Natural killer cell (primary cell): ENCODE data around the gene NBL1. TPM values are rescaled to one million over a fixed set of nuclear protein-coding genes. Genes with fewer than 3 reads are reported as not detected.

Experiments used
- ATAC-seq, 3 donors: fragments of 150-1000 bp in 2 of 3; fragments of 200-7000 bp in 1 of 3; cut with Tn5 transposase; 1 replicate in 1 of 3; 2 replicates in 2 of 3; pipeline ENCODE4 v1.10.0; 2021; ENCODE audit warnings: mild to moderate bottlenecking in 2 of 3, moderate library complexity in 2 of 3
- DNase-seq, 2 donors: peaks; one replicate each; pipeline versions ENCODE4 v3.0.0 to v3.0.0-alpha.2; 2013 to 2021; ENCODE audit warnings: mixed read lengths in 1 of 2
- H3K27ac ChIP-seq: one replicate; pipeline ENCODE4 v1.5.1; 2013; ENCODE audit warnings: mild to moderate bottlenecking, low read length
- H3K27me3 ChIP-seq: one replicate; pipeline ENCODE4 v1.6.1; 2013; ENCODE audit warnings: low read length; ENCODE audit not compliant: control insufficient read depth, insufficient read depth
- H3K36me3 ChIP-seq: one replicate; pipeline ENCODE4 v1.6.1; 2013; ENCODE audit warnings: low read length; ENCODE audit not compliant: control insufficient read depth, insufficient read depth
- H3K4me1 ChIP-seq: one replicate; pipeline ENCODE4 v1.6.1; 2013; ENCODE audit warnings: low read length; ENCODE audit not compliant: control insufficient read depth, insufficient read depth
- H3K4me3 ChIP-seq: one replicate; pipeline ENCODE4 v1.5.1; 2013; ENCODE audit warnings: low read length
- H3K9me3 ChIP-seq: one replicate; pipeline ENCODE4 v1.6.1; 2013; ENCODE audit warnings: low read length; ENCODE audit not compliant: control insufficient read depth, insufficient read depth
- H3K27ac Mint-ChIP-seq, 2 donors: one replicate each; pipeline ENCODE4 v1.8.0; 2022; ENCODE audit warnings: mild to moderate bottlenecking in 2 of 2, mixed read lengths in 2 of 2, moderate library complexity in 1 of 2
- H3K27me3 Mint-ChIP-seq, 2 donors: one replicate each; pipeline ENCODE4 v1.8.0; 2022; ENCODE audit warnings: low read depth in 2 of 2, mixed read lengths in 2 of 2
- H3K36me3 Mint-ChIP-seq: one replicate; pipeline ENCODE4 v1.8.0; 2022; ENCODE audit warnings: mixed read lengths
- H3K4me1 Mint-ChIP-seq, 2 donors: one replicate each; pipeline ENCODE4 v1.8.0; 2022; ENCODE audit warnings: mixed read lengths in 2 of 2
- H3K4me3 Mint-ChIP-seq: one replicate; pipeline ENCODE4 v1.8.0; 2022; ENCODE audit warnings: mild to moderate bottlenecking, moderate library complexity, mixed read lengths
- H3K9me3 Mint-ChIP-seq, 2 donors: one replicate each; pipeline ENCODE4 v1.8.0; 2022; ENCODE audit warnings: mixed read lengths in 2 of 2
- WGBS: methylation state at CpG from one replicate; pipeline ENCODE4 v1.1.7; 2013; ENCODE audit warnings: missing lambda C conversion rate; ENCODE audit not compliant: insufficient coverage; 5-methylcytosine and 5-hydroxymethylcytosine counted together
- intact Hi-C: fragments of 100-400 bp; cut with micrococcal nuclease; formaldehyde crosslinking; loops from one replicate; pipeline ENCODE4 v1.14.2; 2022
- total RNA-seq, 4 donors: library from RNA; stranded (reverse); fragments of 120-200 nt in 1 of 4; gene quantifications; one replicate each; pipeline versions ENCODE4 v1.2.3 to v1.2.4, GENCODE V29; 2013 to 2022
- TF ChIP-seq, protein P1 (sequence below): fragments of 200-600 bp; IDR thresholded peaks from one replicate; pipeline ENCODE4 v1.8.0; 2022; ENCODE audit warnings: antibody characterized with exemption

The NBL1 gene
- total RNA-seq, 3 donors from 2014 or later (not counting 1 experiment from before 2014, with no cell fraction given) = 10.7 to 18.4 (median 11.4) TPM

DNA sequence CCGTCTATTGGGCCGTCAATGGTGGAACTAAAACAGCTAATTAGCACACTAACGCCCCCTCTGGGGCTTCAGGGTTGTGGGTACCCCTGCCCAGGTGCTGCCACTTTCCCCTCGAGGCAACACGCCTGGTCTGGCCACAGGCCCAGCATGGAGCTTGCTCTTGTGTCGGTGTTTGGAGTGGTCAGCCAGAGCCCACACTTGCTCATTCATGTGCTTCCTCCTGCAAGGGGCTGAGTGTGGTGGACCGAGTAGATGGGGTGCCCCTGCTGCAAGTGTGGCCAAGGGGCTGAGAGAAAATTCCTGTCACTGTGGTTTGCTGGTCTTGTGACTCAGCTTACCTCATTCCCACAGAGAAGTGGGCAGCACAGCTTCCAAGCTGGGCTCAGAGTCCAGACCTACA, 46.2 kb downstream of the NBL1 start:
- WGBS = 92% methylated on average over 7 of the region's 7 CpGs
- Mint-ChIP-seq H3K4me3 (no peak overlapping the region), H3K27me3 (no peaks in the 10 kb centered on the region)

DNA sequence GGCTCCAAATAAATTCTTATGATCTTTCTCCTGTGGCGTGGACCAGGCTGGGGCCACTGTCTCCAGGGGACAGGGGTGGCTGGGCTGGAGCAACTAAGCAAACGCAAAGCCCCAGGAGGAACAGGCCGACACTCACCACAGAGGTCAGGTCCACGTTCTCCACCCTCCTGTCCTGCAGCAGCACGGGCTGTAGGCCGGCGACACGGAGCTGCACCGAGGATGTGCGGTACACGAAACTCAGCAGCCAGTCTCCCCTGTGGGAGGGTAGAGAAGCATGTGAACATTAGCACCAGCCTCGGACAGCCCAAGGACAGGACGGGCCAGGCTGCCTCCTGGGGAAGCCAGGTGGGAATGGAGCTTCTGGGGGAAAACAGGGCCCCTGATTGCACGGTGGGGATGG, 50.2 kb downstream of the NBL1 start:
- H3K9me3 ChIP-seq = peaks cover 6% of the 10 kb centered on the region
- no peak overlapping the region for H3K27ac Mint-ChIP-seq
- peaks cover 6% of the 10 kb centered on the region for H3K36me3 ChIP-seq
- H3K9me3 Mint-ChIP-seq = no peaks in the 10 kb centered on the region
- no peaks in the 10 kb centered on the region for H3K36me3 Mint-ChIP-seq
- peaks cover 11% of the 10 kb centered on the region for H3K4me1 ChIP-seq
- DNase-seq (no peak), ATAC-seq (no peak)
- H3K4me3 ChIP-seq = no peak overlapping the region
- H3K27me3 ChIP-seq = no peaks in the 10 kb centered on the region
- intact Hi-C loops = no loop called here
- no peak overlapping the region for H3K27ac ChIP-seq
- no peaks in the 10 kb centered on the region for H3K27me3 Mint-ChIP-seq
- WGBS = 89% methylated on average over 14 of the region's 14 CpGs
- no peak overlapping the region for H3K4me3 Mint-ChIP-seq
- TF ChIP-seq, protein P1, sequence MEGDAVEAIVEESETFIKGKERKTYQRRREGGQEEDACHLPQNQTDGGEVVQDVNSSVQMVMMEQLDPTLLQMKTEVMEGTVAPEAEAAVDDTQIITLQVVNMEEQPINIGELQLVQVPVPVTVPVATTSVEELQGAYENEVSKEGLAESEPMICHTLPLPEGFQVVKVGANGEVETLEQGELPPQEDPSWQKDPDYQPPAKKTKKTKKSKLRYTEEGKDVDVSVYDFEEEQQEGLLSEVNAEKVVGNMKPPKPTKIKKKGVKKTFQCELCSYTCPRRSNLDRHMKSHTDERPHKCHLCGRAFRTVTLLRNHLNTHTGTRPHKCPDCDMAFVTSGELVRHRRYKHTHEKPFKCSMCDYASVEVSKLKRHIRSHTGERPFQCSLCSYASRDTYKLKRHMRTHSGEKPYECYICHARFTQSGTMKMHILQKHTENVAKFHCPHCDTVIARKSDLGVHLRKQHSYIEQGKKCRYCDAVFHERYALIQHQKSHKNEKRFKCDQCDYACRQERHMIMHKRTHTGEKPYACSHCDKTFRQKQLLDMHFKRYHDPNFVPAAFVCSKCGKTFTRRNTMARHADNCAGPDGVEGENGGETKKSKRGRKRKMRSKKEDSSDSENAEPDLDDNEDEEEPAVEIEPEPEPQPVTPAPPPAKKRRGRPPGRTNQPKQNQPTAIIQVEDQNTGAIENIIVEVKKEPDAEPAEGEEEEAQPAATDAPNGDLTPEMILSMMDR = no peak
- peaks cover 3 to 12% of the 10 kb centered on the region in 2 donors for H3K4me1 Mint-ChIP-seq

More for the DNA sequence above, 46.2 kb downstream of the NBL1 start:
- Histone ChIP-seq H3K9me3 (peaks cover 6% of the 10 kb centered on the region), H3K4me1 (peaks cover 35% of the 10 kb centered on the region), H3K27me3 (no peaks in the 10 kb centered on the region), H3K4me3 (no peak overlapping the region), H3K27ac (no peak overlapping the region), H3K36me3 (peaks cover 8% of the 10 kb centered on the region)
- ATAC-seq (no peak), DNase-seq (no peak)
- TF ChIP-seq, protein P1 = no peak
- Mint-ChIP-seq H3K9me3 (no peaks in the 10 kb centered on the region), H3K27ac (peak overlapping the region; percentile 21), H3K4me1 (peaks cover 24 to 34% of the 10 kb centered on the region in 2 donors), H3K36me3 (no peaks in the 10 kb centered on the region)
- intact Hi-C loops = no loop called here

DNA sequence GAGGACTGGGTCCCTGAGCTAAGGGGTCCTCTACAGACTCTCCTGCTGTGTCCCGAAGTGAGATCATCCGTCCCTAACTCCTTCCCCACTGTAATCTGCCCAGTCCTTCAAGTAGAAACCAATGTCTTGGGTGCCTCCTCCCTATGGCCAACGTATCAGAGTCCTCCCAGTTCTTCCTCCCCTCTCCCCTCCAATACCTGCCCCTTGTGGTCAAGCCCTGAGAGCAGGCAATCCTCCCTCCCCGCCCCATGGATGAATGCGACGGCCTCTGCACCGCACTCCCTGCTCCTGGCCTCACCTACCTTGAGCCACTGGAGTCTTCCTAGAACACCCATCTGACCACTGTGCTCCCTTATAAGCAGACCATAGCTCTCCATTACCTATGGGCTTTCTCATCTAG, 51.7 kb downstream of the NBL1 start:
- DNase-seq = no peak
- no peak overlapping the region for H3K27ac Mint-ChIP-seq
- Histone ChIP-seq H3K4me1 (no peaks in the 10 kb centered on the region), H3K36me3 (peaks cover 10% of the 10 kb centered on the region), H3K9me3 (no peaks in the 10 kb centered on the region), H3K4me3 (no peak overlapping the region), H3K27ac (no peak overlapping the region), H3K27me3 (no peaks in the 10 kb centered on the region)
- WGBS = 93% methylated on average over 7 of the region's 7 CpGs
- intact Hi-C loops = no loop called here
- H3K27me3 Mint-ChIP-seq = no peaks in the 10 kb centered on the region
- H3K9me3 Mint-ChIP-seq = no peaks in the 10 kb centered on the region
- no peaks in the 10 kb centered on the region for H3K4me1 Mint-ChIP-seq
- no peak overlapping the region for H3K4me3 Mint-ChIP-seq
- TF ChIP-seq, protein P1 = no peak
- H3K36me3 Mint-ChIP-seq = no peaks in the 10 kb centered on the region
- ATAC-seq = no peak

DNA sequence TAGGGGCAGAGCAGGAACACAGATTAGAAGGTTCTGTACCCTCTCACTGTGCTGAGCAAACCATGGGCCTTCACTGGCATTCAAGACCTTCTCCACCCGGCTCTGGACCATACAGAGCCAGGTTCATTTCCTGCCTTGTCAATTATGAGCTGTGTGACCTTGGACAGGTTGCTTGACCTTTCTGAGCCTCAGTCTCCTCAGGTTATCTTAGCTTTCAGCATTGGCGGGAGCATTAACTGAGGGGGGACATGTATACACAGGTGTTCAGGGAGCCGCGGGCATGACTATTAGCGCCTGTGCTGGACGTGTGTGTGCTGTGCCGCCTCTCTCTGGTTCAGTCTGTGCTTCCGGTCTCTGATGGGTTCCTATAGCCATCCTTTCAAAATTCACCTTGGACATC, 52.7 kb downstream of the NBL1 start:
- TF ChIP-seq, protein P1 = no peak
- Histone ChIP-seq H3K4me3 (no peak overlapping the region), H3K4me1 (no peaks in the 10 kb centered on the region), H3K9me3 (no peaks in the 10 kb centered on the region), H3K27me3 (no peaks in the 10 kb centered on the region), H3K36me3 (peaks cover 10% of the 10 kb centered on the region), H3K27ac (no peak overlapping the region)
- H3K27ac Mint-ChIP-seq = no peak overlapping the region
- no peaks in the 10 kb centered on the region for H3K27me3 Mint-ChIP-seq
- WGBS = 92% methylated on average over 8 of the region's 8 CpGs
- no peak for DNase-seq
- no peaks in the 10 kb centered on the region for H3K36me3 Mint-ChIP-seq
- intact Hi-C loops = no loop called here
- H3K4me3 Mint-ChIP-seq = no peak overlapping the region
- no peaks in the 10 kb centered on the region for H3K4me1 Mint-ChIP-seq
- no peak for ATAC-seq
- H3K9me3 Mint-ChIP-seq = no peaks in the 10 kb centered on the region
